WTC11 (cell line): ENCODE measurements around the gene TNFRSF19. TPM values are rescaled to one million over a fixed set of nuclear protein-coding genes. Genes with fewer than 3 reads are reported as not detected.

ENCODE experiments used
- ATAC-seq: fragments of 200-7000 bp; cut with Tn5 transposase; 2 replicates; pipeline ENCODE4 v1.10.0; 2021; ENCODE audit warnings: mild to moderate bottlenecking, moderate library complexity
- CTCF ChIA-PET: fragments of 300-600 bp; sonication (Branson Sonifier 250); formaldehyde crosslinking; loops from one replicate; lab custom pipeline; 2021; ENCODE audit warnings: antibody characterized with exemption; lab: Charles Lee
- POLR2A ChIA-PET: fragments of 350-600 bp; sonication (Branson Sonifier 250); formaldehyde crosslinking; loops from one replicate; lab custom pipeline; 2021; ENCODE audit warnings: antibody characterized with exemption; lab: Charles Lee
- DNase-seq: peaks from one replicate; pipeline ENCODE4 v3.0.0; 2021; ENCODE audit warnings: low spot score
- H3K27ac Mint-ChIP-seq: 2 replicates; pipeline ENCODE4 v1.8.0; 2021; ENCODE audit warnings: mixed read lengths
- H3K27me3 Mint-ChIP-seq: 2 replicates; pipeline ENCODE4 v1.8.0; 2021; ENCODE audit warnings: low read depth, mild to moderate bottlenecking, moderate library complexity, mixed read lengths
- H3K36me3 Mint-ChIP-seq: 2 replicates; pipeline ENCODE4 v1.8.0; 2021; ENCODE audit warnings: mixed read lengths
- H3K4me1 Mint-ChIP-seq: 2 replicates; pipeline ENCODE4 v1.8.0; 2022; ENCODE audit warnings: mixed read lengths
- H3K4me3 Mint-ChIP-seq: 2 replicates; pipeline ENCODE4 v1.8.0; 2021; ENCODE audit warnings: mild to moderate bottlenecking, moderate library complexity, mixed read lengths
- H3K9me3 Mint-ChIP-seq: 2 replicates; pipeline ENCODE4 v1.8.0; 2021; ENCODE audit warnings: mixed read lengths
- ARID4B ChIP-seq: sonication (generic); formaldehyde crosslinking; IDR thresholded peaks from 2 replicates; pipeline ENCODE4 v1.8.0; 2023; ENCODE audit warnings: missing genetic modification reagents, mild to moderate bottlenecking, borderline replicate concordance
- ESRRA ChIP-seq: sonication (generic); formaldehyde crosslinking; IDR thresholded peaks from 2 replicates; pipeline ENCODE4 v1.8.1; 2022; ENCODE audit warnings: mild to moderate bottlenecking, missing genetic modification reagents, borderline replicate concordance
- MXD4 ChIP-seq: fragments of 250-450 bp; sonication (Bioruptor Pico); IDR thresholded peaks from 2 replicates; pipeline ENCODE4 v1.8.0; 2021; ENCODE audit warnings: mild to moderate bottlenecking, moderate library complexity, borderline replicate concordance
- RELA ChIP-seq: sonication (generic); formaldehyde crosslinking; IDR thresholded peaks from 2 replicates; pipeline ENCODE4 v1.8.1; 2022; ENCODE audit warnings: missing genetic modification reagents, mild to moderate bottlenecking, borderline replicate concordance
- STAT6 ChIP-seq: sonication (generic); formaldehyde crosslinking; conservative IDR thresholded peaks from 2 replicates; pipeline ENCODE4 v1.8.1; 2023; ENCODE audit warnings: mild to moderate bottlenecking, low read depth, missing genetic modification reagents, moderate library complexity
- ZNF121 ChIP-seq: sonication (generic); formaldehyde crosslinking; IDR thresholded peaks from 2 replicates; pipeline ENCODE4 v1.8.0; 2023; ENCODE audit warnings: missing genetic modification reagents
- ZNF281 ChIP-seq: sonication (generic); formaldehyde crosslinking; IDR thresholded peaks from 2 replicates; pipeline ENCODE4 v1.8.0; 2023; ENCODE audit warnings: mild to moderate bottlenecking, missing genetic modification reagents
- ZNF671 ChIP-seq: fragments of 250-450 bp; sonication (Bioruptor Pico); IDR thresholded peaks from 2 replicates; pipeline ENCODE4 v1.8.0; 2021; ENCODE audit warnings: mild to moderate bottlenecking
- total RNA-seq: library from RNA; stranded (reverse); gene quantifications from 3 replicates; pipeline ENCODE4 v1.2.3, GENCODE V29; 2021
- TF ChIP-seq, protein P1 (sequence below): sonication (generic); formaldehyde crosslinking; IDR thresholded peaks from 2 replicates; pipeline ENCODE4 v1.8.1; 2022; ENCODE audit warnings: missing genetic modification reagents, borderline replicate concordance
- TF ChIP-seq, protein P2 (sequence below): sonication (generic); formaldehyde crosslinking; IDR thresholded peaks from 2 replicates; pipeline ENCODE4 v1.8.0; 2022; ENCODE audit warnings: mild to moderate bottlenecking, missing genetic modification reagents
- TF ChIP-seq, protein P3 (sequence below): sonication (generic); formaldehyde crosslinking; IDR thresholded peaks from 2 replicates; pipeline ENCODE4 v1.8.1; 2023; ENCODE audit warnings: mild to moderate bottlenecking, moderate library complexity, missing genetic modification reagents

The TNFRSF19 gene
- total RNA-seq, 1 experiment from 2014 or later = 0.20 TPM

DNA sequence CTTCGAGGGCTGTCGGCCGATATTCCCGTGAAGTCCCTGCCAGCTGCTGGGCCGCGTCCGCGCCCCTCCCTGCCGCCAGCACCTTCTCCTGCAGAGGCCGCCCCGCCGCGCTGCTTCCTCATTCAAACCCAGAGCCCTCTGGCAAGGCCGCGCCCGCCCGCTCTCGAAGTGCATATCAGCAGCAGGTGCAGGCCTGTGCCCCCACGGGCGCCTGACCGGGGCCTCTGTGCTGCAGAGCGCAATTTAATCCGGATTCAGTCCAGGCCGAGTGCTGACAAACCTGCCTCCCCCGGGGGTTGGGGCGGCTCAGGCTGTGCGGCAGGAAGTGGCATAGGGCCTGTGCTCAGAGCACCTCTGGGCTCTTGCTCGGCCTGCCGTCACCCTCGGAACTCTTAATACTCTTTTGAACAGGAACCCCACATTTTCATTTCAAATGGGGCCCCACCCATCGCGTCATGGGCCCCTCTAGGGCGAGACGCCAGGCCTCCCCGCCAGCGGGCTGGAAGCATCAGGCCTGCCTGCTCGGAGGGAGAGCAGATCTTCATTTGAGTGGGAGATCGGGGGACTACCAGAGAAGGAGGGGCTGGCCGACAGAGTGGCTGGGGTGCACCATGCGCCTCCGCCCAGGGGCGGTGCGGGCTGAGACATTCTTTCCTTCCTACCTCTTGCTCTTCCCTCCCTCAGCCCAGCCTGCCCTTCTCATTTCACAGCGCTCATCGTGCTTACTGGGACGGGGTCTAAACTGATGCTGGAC, 125.7 kb downstream of the TNFRSF19 start:
- H3K4me3 Mint-ChIP-seq = peak overlapping the region; percentile 12; the same call in 1 of the 2 replicates
- H3K36me3 Mint-ChIP-seq = no peaks in the 10 kb centered on the region
- CTCF ChIA-PET = interaction anchor here (1.0 kb wide), 1 partner anchor 117 kb away, joined by 3 read pairs; no protein-coding TSS in a partner anchor
- no peak overlapping the region for H3K27ac Mint-ChIP-seq
- peaks cover 14% of the 10 kb centered on the region for H3K4me1 Mint-ChIP-seq
- H3K9me3 Mint-ChIP-seq = no peaks in the 10 kb centered on the region; the same call in 1 of the 2 replicates
- ATAC-seq (peak; percentile 66), DNase-seq (peak; percentile 27)
- no peaks in the 10 kb centered on the region for H3K27me3 Mint-ChIP-seq
- POLR2A ChIA-PET = no interaction called here
- TF ChIP-seq MXD4 = no peak
- no peak for TF ChIP-seq STAT6
- no peak for TF ChIP-seq ARID4B
- TF ChIP-seq, protein P1, sequence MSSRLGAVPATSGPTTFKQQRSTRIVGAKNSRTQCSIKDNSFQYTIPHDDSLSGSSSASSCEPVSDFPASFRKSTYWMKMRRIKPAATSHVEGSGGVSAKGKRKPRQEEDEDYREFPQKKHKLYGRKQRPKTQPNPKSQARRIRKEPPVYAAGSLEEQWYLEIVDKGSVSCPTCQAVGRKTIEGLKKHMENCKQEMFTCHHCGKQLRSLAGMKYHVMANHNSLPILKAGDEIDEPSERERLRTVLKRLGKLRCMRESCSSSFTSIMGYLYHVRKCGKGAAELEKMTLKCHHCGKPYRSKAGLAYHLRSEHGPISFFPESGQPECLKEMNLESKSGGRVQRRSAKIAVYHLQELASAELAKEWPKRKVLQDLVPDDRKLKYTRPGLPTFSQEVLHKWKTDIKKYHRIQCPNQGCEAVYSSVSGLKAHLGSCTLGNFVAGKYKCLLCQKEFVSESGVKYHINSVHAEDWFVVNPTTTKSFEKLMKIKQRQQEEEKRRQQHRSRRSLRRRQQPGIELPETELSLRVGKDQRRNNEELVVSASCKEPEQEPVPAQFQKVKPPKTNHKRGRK (CRISPR knock-in tag) = no peak
- no peak for TF ChIP-seq ZNF281 (CRISPR knock-in tag)
- TF ChIP-seq, protein P2, sequence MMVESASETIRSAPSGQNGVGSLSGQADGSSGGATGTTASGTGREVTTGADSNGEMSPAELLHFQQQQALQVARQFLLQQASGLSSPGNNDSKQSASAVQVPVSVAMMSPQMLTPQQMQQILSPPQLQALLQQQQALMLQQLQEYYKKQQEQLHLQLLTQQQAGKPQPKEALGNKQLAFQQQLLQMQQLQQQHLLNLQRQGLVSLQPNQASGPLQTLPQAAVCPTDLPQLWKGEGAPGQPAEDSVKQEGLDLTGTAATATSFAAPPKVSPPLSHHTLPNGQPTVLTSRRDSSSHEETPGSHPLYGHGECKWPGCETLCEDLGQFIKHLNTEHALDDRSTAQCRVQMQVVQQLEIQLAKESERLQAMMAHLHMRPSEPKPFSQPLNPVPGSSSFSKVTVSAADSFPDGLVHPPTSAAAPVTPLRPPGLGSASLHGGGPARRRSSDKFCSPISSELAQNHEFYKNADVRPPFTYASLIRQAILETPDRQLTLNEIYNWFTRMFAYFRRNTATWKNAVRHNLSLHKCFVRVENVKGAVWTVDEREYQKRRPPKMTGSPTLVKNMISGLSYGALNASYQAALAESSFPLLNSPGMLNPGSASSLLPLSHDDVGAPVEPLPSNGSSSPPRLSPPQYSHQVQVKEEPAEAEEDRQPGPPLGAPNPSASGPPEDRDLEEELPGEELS = no peak
- no peak for TF ChIP-seq ZNF671 (CRISPR knock-in tag)
- no peak for TF ChIP-seq RELA (CRISPR knock-in tag)
- TF ChIP-seq, protein P3, sequence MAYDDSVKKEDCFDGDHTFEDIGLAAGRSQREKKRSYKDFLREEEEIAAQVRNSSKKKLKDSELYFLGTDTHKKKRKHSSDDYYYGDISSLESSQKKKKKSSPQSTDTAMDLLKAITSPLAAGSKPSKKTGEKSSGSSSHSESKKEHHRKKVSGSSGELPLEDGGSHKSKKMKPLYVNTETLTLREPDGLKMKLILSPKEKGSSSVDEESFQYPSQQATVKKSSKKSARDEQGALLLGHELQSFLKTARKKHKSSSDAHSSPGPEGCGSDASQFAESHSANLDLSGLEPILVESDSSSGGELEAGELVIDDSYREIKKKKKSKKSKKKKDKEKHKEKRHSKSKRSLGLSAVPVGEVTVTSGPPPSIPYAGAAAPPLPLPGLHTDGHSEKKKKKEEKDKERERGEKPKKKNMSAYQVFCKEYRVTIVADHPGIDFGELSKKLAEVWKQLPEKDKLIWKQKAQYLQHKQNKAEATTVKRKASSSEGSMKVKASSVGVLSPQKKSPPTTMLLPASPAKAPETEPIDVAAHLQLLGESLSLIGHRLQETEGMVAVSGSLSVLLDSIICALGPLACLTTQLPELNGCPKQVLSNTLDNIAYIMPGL (CRISPR knock-in tag) = no peak
- no peak for TF ChIP-seq ZNF121 (CRISPR knock-in tag)
- TF ChIP-seq ESRRA (CRISPR knock-in tag) = no peak
